HK-2 (cell line): ENCODE results near the gene PSMB7.

Experiments
- DNase-seq: peaks from one replicate; pipeline ENCODE4 v3.0.0-alpha.2; 2018; ENCODE audit not compliant: unreplicated experiment

The PSMB7 gene

GRCh38 chr9:124346347-124347163, 68.7 kb downstream of the PSMB7 start:
- no peak for DNase-seq

- DNase-seq: no peak
Measured at GRCh38 chr9:124345751-124346281, 69.4 kb downstream of the PSMB7 start.

DNA sequence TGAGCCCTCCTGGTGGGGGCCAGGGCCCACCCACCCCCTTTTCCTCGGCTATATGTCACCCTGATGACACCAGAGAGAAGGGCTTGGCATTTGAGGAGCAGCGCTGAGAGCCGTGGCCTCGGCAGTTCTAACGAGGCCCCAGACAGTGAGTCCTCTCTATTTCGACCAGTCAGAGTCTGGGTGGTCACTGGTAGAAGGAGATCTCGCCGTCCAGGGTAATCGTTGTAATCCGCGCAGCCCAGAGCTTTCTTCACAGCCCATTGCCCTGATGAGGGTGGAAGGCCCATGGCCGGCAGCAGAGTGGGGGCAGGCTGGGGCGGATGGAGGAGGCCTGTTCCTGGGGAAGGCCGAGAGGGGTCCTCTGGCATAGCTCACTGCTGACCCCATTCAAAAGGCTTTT, 70.2 kb downstream of the PSMB7 start:
- no peak for DNase-seq

- DNase-seq: no peak
Measured at GRCh38 chr9:124344291-124345050, 70.8 kb downstream of the PSMB7 start.

DNA sequence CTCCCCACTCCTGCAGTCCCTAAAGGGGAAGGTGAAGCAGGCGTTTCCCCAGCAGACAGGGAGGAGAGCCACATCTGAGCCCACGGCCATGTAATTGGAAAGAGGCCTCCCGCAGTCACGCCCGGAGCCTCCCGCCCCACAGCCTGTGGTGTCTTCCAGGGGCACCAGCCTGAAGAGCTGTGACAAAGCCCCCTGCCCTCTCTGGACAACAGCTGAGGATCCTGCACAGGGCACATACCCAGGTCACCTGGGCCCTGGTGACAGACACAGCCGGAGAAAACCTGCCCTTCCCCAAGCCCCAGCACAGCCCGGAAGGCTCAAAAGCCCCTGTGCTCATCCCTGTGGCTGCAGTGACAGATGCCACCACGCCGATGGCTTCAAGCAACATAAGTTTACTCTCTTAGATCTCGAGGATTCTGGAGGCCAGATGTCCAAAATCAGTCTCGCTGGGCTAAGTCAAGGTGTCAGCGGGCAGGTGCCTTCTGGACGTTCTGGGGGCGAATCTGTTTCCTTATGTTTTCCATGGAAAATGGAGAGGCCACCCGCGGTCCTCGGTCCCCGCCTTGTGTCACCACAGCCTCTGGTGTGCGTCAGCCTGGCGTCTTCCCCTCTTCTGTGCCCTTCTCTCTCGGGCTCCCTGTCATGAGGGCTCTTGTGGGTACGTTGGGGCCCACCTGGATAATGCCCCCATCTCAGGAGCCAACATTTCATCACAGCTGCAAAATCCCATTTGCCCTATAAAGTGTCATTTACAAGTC, 71.5 kb downstream of the PSMB7 start:
- no peak for DNase-seq

GRCh38 chr9:124342776-124343485, 72.3 kb downstream of the PSMB7 start:
- peak; percentile 57 for DNase-seq

GRCh38 chr9:124342402-124342775, 72.9 kb downstream of the PSMB7 start:
- DNase-seq: no peak

GRCh38 chr9:124341455-124342170, 73.6 kb downstream of the PSMB7 start:
- DNase-seq: no peak

- no peak for DNase-seq
Measured at GRCh38 chr9:124340219-124341069, 74.8 kb downstream of the PSMB7 start.

DNA sequence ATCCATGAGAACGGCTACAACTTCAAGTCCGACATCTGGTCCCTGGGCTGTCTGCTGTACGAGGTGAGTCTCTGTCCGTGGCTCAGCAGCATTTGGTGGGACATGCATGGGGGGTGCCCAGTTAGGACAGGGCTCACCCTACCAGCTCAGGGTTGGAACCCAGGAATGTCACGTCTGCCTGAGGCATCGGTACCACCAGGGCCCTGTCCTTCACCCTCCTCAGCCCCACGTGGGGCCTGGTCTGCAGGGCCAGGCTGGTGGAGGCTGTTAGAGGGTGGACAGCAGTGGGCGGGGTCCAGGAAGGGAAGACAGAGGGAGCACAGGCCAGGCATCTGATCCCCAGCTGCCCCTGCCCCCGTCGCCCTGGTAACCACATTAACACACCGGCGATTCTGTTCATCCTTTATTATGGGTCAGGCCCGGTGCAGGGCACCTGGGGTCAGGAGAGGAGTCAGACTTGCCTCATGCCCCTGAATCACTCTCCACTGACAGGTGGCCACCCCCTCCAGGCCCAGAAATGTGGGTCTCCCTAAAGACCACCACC, 75.6 kb downstream of the PSMB7 start:
- no peak for DNase-seq

DNA sequence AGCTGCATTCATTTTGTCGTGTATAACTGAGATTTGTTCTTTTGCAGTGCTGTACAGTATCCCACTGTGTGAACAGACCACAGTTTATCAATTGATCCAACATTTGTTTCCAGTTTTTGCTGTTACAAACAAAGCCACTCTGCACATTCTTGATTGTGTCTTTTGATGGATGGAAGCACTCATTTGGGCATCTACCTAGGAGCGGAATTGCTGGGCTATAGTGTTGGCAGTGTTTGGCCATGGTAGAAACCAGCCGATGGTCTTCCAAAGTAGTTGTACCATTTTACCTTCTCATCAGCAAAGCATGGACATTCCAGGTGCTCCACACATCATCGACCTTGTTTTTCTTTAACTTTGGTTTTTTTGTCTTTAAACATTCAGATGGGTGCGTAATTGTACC, 77.7 kb downstream of the PSMB7 start:
- DNase-seq: no peak

DNA sequence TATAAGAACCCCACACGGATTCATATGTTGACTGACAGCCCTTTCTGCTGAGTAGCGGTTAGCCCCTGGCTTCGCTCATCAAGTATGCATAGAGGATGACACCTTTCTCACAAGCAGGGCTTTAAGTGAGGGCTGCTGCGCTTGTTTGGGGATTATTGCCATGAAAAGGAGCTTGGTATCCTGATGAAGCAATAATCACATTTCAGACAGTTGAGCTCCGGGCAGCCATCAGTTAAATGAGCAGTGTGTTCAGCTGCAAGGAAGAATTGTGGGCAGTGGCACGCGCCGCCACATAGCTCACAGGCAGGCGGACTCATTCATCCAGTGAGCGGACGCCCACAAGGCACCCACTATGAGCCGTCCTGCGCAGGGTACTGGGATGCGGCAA, 79.9 kb downstream of the PSMB7 start:
- no peak for DNase-seq

DNA sequence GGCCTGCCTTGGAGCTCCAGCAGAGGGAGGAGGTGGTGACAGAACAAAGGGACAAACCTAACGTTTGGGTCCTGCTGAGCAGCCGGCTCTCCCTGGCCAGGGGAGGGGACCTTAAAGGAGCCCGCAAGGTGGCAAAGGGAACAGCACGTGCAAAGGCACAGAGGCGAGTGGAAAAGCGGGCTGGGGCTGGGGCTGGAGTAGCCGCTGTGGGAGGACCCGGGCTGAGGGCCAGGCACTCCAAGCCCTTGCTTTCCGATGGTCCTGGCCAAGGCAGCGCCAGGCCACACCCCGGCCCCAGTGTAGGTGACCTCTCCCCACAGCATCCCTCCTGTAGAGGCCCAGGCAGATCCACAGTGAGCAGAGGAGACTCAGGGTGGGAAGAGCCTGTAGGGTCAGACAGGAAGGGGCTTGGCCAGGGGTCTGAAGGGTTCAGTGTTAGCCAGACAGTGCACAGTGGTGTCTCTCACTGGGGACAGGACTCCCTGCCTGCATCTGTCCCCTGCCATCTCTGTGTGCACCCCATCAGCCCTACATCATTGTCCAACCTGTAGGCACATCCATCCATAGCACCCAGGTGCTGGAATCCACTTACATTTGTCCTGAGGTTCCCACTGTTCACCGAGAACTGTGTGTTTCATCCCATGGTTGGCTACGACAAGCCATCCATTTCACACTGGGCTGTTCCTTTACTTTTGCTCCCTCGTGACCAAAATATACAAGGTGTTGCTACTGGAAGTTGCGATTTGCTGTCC, 80.5 kb downstream of the PSMB7 start:
- no peak for DNase-seq

GRCh38 chr9:124333203-124333579, 82.1 kb downstream of the PSMB7 start:
- no peak for DNase-seq

DNA sequence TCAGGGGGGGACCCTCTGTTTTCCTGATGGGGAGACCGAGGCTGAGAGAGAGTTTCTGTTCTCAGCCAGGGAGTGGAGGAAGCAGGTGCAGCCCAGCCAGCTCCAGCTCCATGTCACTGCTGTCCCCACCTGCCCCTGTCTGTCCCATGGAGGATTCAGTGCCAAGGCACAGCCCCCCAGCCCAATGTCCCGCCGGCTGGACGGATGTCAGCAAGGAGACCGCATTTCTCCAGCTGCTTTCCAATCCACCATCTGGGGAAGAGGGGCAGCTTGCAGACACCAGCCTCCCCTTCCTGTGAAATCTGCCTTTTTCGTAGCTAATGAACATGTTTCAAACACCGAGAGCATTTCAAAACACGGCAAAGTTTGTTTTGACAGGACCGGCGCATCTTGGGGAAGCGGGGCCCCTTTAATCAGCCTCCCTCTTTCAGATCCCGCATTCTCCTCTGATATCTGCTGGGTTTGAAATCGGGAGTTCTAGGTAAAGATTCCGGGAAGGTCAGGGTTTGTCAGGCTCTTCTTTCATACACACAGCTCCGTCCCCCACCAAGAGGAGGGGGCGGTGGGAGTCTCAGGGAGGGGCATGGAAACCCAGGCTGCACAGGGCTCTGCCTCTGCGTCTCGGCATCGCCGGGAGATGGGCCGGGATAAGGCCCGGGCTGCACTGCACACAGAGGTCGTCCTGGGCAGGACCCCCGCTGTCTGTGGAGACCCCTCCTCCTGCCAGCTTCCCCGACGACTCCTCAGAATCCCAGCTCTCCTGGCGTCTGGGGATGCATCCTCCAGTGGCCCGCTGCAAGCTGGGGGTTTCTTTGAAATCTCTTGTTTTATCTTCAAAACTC, 82.7 kb downstream of the PSMB7 start:
- DNase-seq: no peak

GRCh38 chr9:124331580-124331979, 83.7 kb downstream of the PSMB7 start:
- DNase-seq: no peak

DNA sequence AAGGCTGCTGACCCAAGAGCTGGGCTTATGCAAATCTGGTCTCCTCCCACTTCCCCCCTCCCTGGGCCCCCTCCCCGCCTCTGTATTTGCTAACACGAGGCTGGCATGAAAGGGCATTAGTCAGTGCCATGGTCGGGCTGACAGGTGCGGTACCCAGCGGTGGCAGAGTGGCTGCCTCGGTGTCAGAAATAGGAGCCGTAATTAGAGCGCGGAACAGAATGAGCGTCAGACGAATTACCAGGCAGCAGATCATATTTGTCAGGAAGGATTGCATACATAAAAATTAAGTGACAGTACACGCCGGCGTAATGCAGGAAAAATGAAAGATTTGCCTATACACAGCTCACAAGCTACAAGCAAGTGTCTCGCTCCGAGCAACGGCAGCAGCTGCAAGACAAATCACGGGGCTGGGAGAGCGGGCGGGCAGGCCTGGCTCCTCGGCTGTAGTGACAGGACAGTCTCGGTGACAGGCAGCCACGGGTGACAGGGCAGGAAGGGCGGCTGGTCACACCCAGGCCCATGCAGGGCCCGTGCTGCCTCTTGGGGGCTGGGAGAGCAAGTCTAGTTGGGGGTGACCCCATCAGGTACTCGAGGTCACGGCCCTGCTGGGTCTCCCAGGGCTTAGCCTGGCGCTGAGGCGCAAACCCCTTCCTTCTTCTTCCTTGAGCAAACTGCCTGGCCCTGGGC, 85.1 kb downstream of the PSMB7 start:
- DNase-seq: no peak
